Umbilical cord (tissue), 2 donors: ENCODE results near the gene ZNF438. TPM values are rescaled to one million over a fixed set of nuclear protein-coding genes. Genes with fewer than 3 reads are reported as not detected.
"Not testable (repeated sequence)": the region's sequence is repeated elsewhere in the genome, so short reads cannot be mapped to it uniquely, and the experiment has no call there.

ENCODE experiments used
- DNase-seq: peaks from one replicate; pipeline ENCODE4 v3.0.0-alpha.2; 2015; ENCODE audit warnings: low spot score
- total RNA-seq: library from RNA; depleted of rRNA; stranded (reverse); fragments of >200 nt; gene quantifications from one replicate; pipeline ENCODE4 v1.2.3, GENCODE V29; 2014; ENCODE audit warnings: low replicate concordance; ENCODE audit not compliant: insufficient read depth

Gene ZNF438
- total RNA-seq, 1 donor from 2014 or later = 8.4 TPM

- no peak for DNase-seq
Observed at GRCh38 chr10:30986053-30986555, 45.6 kb downstream of the ZNF438 start.

GRCh38 chr10:30985512-30985911 lies 46.2 kb downstream of the ZNF438 start:
- no peak for DNase-seq

- DNase-seq = no peak
Observed at GRCh38 chr10:30984563-30985328, 46.9 kb downstream of the ZNF438 start.

GRCh38 chr10:30983209-30983608 lies 48.5 kb downstream of the ZNF438 start:
- DNase-seq = not testable (repeated sequence)

- DNase-seq = no peak
Observed at GRCh38 chr10:30980951-30981616, 50.6 kb downstream of the ZNF438 start.

GRCh38 chr10:30979956-30980355 lies 51.7 kb downstream of the ZNF438 start:
- no peak for DNase-seq

- DNase-seq = no peak
Observed at GRCh38 chr10:30978843-30979242, 52.8 kb downstream of the ZNF438 start.

- DNase-seq = no peak
Observed at GRCh38 chr10:30977385-30977784, 54.3 kb downstream of the ZNF438 start.

- DNase-seq = no peak
Observed at GRCh38 chr10:30974773-30975415, 56.8 kb downstream of the ZNF438 start.

- no peak for DNase-seq
Observed at GRCh38 chr10:30974355-30974754, 57.3 kb downstream of the ZNF438 start.

GRCh38 chr10:30973737-30974136 lies 57.9 kb downstream of the ZNF438 start:
- DNase-seq = no peak

- DNase-seq = peak; percentile 71
Observed at GRCh38 chr10:30970760-30971460, 60.8 kb downstream of the ZNF438 start.

- no peak for DNase-seq
Observed at GRCh38 chr10:30968711-30969110, 63.0 kb downstream of the ZNF438 start.

- peak; percentile 88 for DNase-seq
Observed at GRCh38 chr10:30967650-30968410, 63.8 kb downstream of the ZNF438 start.

GRCh38 chr10:30963992-30964930 lies 67.4 kb downstream of the ZNF438 start:
- DNase-seq = no peak

- no peak for DNase-seq
Observed at GRCh38 chr10:30962522-30962921, 69.1 kb downstream of the ZNF438 start.

GRCh38 chr10:30959836-30960210 lies 71.8 kb downstream of the ZNF438 start:
- DNase-seq = no peak

GRCh38 chr10:30949218-30949617 lies 82.4 kb downstream of the ZNF438 start:
- not testable (repeated sequence) for DNase-seq

- DNase-seq = no peak
Observed at GRCh38 chr10:30944005-30944404, 87.7 kb downstream of the ZNF438 start.

GRCh38 chr10:30943451-30943850 lies 88.2 kb downstream of the ZNF438 start:
- DNase-seq = no peak
